UCSD-AML1 (cell line): ENCODE data around the gene PPP1R14C.
A peak's percentile ranks its signal among the peaks of the same experiment; 100 is the strongest.
"Not testable (repeated sequence)": the region's sequence is repeated elsewhere in the genome, so short reads cannot be mapped to it uniquely, and the experiment has no call there.

Experiments
- DNase-seq: peaks from one replicate; lab custom pipeline; 2025; ENCODE audit not compliant: unreplicated experiment; lab: John Stamatoyannopoulos, UW

PPP1R14C gene

DNA sequence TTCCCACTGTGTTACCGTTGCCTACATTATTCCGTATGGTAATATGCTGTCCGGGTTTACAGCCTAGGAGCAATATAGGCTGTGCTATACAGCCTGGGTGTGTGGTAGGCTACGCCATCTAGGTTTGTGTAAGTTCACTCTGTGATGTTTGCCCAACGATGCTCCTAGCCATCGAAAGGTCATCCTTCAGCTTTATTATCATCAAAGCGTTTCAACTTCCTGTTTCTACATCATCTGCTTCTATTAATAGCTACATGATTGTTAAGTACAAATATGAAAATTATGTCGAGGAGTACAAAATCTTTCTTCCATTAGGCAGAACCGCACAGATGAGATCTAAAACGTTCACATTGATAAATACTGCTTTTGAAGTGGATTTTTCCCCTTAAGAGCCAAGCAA lies 69.9 kb downstream of the PPP1R14C start:
- no peak for DNase-seq

DNA sequence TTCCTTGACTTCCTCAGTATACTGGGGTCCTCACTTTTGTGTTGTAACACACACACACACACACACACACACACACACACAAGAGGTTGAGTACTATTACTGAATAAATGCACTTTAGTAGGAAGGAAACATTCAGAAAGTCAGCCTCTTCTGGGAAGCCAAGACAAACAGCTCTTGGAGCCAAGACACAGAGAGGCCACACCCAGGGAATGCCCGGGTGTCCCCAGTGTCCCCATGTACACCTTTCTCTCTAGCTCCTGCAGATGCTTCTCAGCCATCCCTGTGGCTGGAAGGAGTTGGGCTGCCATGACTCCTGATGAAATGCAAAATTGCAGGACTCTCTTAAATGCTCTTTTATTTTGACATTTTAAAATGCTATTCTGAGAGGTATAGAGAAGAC lies 70.5 kb downstream of the PPP1R14C start:
- no peak for DNase-seq

DNA sequence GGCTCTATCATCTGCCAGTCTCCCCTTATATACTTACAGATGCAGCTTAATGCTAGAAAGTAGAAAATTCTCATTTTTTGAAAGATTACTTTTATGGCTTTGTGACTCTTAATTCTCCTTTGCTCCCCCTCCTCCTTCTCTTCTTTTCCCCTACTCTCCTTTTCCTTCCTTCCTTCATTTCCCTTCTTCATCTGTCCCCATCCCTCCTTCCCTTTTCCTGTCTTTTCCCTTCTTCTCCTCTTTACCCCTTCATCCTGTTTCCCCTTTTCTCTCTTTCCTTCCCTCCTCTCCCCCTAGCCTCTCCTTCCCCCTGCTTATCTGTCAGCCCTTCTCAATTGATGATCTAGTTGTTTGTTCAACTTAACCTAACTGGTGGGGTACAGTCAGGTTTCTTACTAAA lies 71.5 kb downstream of the PPP1R14C start:
- no peak for DNase-seq

DNA sequence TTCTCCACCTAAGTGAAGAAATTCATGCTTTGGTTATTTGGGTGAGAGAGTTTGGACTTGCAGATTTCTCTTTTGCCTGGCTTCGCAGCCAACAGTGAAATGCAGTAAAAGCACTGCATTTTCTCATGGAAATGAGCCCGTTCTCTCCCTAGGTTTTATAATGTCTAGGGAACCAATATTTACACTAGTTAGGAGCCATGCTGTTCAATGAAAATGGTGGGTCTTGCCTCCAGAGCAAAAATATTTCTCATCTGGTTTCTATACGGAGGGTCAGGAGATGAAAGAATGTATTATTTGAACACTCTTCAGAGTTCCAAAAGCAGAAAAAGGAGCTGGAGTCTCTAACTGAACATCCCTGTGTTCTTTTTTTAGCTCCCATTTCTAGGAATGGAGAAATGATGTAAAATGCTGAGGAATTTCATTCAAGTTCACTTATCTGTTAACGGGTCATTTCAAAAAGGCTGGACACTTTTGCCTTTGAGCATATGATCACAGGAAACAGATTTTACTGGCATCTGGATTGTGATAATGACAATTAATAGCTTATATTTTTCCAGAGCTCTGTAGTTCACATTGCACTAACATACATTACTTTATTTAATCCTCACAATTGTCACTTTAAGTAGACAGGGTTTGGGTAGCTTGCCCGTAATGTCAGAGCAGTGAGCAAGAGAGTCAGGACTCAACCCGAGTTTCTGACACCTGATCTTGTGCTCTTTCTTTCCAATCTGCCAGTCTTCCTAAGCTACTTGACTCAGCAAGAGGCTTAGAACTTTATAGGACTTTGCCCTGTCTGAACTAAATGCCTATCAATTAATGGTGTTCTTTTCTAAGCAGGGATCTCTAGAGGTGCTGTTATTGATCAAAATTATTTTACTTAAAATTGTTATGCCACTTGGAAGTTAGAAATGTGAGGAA lies 78.0 kb downstream of the PPP1R14C start:
- DNase-seq: no peak

DNA sequence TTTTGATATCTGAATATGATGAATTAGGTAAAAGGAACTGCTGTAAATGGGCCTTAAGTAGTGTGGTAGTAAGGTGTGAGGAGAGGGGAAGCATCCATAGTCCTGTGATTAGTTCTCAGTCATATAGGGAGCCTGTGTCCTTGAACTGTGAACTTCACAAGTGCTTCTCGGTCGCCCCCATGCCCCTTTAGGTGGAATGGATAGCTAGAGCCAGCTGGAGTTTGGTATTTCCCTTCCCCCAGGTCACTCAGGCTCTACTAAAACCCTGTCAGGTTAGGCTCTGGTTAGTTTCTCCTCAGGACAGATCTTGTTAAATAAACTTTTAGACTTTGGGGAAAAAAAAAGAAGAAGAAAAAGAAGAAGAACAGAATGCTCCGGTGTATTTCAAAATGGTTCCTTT lies 82.0 kb downstream of the PPP1R14C start:
- no peak for DNase-seq

DNA sequence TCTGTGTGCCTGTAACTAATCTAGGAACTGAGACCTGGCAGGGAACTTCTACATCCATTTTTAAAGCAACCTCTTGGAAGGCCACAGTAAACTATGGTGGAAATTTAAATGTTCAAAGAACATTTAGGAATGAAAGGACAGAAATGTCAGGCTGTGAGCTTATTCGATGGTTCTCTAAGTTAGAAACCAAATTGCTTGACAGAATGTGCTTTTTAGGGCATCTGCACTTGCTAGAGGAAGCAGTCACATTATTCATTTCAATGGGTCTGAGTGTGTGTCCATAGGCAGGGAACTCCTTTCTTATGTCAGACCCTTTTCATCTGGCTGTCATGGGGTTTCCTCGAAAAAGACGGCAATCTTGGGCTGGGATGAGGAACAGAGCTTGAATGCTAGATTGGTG lies 84.4 kb downstream of the PPP1R14C start:
- DNase-seq: no peak

DNA sequence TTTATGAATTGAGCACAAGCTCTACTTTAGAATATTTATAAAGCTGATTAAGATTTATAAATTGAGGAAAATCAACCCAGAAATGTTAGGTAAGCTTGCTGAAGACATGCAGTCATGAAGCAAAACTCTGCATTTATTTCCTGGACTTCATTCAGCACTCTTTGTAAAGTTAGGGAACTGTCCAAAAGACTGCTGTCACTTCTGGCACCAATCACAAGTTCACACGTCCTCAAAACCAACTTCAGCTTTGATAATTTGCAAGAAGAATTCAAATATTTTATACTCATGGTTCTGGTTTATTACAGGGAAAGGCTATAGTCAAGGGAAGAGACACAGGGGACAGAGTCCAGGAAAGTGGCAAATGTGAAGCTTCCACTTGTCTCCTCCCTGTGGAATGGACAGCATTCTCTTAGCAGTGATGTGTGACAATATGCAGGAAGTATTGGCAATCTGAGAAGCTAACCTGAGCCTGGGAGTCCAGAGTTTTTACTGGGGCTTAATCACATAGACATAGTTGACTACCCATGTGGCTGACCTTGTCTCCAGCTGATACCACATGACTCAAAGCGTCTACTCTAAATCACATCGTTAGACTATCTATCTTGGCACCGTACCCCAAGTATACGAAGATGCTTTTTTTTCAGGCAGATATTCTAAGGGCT lies 85.4 kb downstream of the PPP1R14C start:
- no peak for DNase-seq

DNA sequence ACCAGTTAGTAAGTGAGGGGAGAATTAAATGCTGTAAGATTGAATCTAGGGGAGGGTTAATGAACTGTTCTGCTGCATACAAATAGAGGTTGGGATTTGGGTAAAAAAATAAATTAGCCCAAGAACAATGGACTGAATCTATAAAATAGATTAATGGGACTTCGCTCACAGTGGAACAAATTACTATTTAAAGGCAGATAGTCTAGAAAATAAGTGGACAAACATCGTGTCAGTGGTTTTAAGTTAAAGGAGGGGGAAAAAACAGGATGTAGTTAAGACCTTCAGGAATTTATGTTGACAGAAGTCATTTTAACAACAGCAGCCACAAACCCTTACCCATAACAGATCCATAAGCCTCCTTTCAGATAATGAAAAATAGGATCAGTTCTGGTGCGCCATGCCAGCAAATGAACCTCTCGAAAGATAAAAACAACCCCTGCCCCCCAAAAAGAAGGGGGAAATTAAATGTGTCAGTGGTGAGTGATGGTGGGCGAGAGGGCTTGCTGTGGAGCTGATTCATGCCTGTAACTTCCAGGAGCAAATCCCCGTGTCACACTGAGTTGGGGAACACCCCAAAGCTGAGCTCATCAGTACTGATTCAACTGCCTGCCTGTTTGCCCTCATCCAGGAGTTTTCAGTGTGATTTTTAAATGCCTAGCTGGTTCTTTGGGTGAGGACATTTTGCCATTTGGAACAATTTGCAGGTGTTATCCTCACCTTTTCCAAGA lies 86.8 kb downstream of the PPP1R14C start:
- no peak for DNase-seq

DNA sequence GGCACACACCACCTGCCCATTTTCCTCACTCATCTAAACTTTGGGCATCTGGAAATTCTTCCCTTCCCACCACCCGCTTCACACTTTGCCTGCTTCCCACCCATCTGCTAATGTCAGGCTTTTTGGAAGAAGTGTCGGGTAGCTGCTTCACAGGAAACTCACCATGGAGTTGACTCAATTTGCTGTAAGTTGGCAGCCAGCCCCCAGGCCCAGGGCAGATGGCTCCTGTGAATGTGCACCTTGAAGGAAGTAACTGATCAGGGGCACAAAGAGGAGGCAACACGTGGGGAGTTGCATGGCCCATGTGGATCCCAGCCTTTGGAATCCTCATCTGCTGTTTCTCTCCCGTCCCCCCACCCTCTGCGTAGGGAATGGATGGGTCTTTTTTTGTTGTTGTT lies 87.3 kb downstream of the PPP1R14C start:
- no peak for DNase-seq

DNA sequence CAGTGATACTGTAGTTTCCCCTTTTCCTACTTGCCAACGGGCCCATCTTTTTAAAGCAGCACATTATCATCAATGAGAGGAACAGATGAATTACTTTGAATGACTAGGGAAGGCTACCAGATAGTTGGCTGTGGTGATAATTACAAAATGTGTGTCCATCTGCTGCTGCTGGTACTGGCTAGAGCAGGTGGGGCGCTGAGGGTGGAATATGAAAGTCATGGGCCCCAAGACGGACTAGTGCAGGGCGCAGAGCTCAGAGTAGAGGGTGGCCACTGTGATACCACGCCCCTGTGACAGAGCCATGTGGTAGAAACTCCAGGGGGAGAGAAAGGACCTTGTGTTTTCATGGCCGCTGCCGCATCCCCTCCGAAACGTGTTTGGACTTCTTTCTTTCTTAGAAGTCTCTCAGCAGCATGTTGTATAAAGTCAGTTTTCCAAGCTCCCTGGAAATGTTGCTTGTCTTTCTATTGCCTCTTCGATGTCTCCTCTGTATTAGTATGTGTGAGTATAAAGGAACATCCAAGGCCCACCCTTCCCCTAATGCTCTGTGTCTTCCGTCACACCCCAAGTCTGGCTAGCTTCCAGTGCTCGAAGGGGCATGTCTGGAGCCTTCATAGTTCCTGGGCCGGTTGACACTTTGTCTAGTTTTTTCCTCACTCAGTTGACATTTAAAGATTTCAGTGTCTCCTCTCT lies 88.1 kb downstream of the PPP1R14C start:
- no peak for DNase-seq

DNA sequence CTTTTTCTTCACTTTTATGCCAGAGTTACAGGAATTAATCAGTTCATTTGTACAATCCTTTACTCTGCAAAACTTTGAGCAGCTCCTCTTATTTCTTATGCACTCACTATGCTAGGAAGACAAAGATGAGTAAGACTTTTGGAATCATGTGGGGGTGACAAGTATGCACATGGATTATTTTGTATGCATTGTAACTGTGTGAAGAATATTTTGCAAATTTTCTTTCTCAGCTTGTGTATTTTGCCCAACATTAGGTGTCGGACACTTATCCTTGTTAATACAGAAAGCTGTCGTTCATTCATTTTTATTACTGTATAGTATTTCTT lies 88.6 kb downstream of the PPP1R14C start:
- DNase-seq: no peak

DNA sequence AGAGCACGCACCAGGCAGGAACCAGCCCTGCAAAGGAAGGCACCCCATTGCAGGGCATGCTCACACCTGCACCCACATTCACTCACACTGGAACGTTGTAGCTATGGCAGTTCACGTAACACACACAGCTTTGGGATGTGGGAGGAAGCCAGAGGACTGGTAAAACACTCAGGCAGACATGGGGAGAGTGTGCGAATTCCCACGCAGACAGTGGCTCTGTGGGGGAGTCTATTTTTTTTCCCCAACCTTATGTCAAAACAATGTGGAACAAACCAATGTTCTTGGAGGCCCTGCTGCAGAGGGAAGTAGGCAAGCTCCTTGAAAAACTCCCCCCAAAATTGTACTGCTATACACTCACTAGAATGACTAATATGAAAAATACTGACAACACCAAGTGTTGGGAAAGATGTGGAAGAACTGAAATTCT lies 91.0 kb downstream of the PPP1R14C start:
- no peak for DNase-seq

DNA sequence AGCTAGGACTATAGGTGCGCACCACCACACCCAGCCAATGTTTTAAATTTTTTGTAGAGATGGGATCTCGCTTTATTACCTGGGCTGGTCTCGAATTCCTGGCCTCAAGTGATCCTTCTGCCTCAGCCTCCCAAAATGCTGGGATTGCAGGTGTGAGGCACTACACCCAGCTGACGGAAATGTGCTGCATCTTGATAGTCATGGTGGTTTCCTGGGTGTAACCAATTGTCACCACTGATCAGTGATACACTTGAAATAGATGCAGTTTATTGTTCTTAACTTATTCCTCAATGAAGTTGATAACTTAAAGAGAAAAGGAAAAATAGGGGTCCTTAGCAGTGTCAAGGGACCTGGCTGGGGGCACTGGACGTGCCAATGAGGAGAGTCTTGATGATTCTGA lies 92.4 kb downstream of the PPP1R14C start:
- DNase-seq: no peak

DNA sequence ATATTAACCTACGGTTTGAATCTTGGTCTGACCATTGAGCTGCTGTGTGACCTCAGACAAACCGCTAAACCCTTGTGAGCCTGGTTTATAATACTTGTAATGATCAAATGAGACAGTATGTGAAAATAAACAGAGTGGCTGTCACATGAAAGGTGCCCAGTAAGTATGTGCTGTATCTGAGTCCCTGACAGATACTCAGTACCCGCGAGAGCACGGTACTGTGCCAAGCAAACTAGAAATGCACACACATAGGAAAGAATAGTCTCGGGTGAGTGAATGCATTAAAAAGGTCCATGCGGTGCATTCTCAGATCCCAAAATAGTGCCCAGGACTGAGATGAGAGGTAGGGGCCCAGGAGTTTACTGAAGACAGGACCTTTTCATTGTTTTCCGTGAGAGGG lies 93.3 kb downstream of the PPP1R14C start:
- DNase-seq: no peak

DNA sequence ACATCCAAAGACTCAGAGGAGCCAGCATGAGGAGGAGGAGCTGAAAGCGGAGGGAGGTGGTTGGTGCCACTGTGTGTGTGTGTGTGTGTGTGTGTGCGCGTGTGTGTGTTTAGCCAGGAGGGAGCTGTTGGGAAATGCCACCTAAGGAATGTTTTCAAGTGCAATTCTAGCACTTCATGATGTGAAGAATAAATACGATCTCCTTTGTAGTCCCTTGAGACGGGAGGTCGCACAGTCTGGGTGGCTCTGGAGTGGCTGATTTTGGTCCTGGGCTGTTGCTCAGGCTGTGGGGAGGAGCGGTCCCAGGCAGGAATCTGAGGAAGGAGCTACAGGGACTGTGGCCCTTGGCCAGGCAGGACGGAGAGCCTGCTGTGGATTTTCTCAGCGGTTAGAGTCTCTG lies 93.7 kb downstream of the PPP1R14C start:
- DNase-seq: no peak

DNA sequence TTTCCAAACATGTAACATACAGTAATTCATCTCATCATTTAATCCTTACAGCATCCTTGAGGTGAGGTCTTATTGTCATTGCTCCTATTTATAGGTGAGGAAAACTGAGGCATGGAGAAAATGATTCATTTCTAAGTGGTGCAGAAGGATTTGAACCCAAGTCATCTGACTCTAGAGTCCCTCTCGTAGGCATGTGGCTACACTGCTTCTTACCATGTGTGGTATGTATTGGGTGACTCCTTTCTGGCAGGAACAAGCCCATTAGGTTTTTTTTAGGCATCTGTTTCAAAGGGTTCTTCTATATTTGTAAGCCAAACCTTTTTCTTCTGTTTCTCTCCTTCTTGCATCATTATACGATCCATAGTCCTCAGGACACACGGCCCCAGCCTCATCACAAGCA lies 94.8 kb downstream of the PPP1R14C start:
- no peak for DNase-seq

DNA sequence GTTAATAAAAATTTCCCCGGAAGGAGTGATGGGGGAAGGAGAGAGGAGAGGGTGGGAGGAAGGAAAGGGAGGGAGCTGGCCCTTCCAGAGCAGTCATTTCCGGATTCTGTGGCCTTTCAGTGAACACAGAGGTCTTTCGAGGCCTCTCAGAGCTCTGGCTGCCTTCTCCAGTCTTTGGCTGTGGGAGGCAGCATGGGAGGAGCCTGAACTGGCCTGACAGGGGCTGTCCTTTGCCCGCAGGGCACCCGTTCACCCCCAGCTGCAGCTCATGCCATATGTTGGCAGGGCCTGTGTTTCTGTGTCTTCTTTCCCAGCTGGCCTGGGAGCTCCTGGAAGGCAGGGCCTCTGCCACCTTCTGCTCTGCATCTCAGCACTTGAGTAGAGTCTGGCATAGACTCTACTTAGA lies 95.5 kb downstream of the PPP1R14C start:
- peak; percentile 33 for DNase-seq

DNA sequence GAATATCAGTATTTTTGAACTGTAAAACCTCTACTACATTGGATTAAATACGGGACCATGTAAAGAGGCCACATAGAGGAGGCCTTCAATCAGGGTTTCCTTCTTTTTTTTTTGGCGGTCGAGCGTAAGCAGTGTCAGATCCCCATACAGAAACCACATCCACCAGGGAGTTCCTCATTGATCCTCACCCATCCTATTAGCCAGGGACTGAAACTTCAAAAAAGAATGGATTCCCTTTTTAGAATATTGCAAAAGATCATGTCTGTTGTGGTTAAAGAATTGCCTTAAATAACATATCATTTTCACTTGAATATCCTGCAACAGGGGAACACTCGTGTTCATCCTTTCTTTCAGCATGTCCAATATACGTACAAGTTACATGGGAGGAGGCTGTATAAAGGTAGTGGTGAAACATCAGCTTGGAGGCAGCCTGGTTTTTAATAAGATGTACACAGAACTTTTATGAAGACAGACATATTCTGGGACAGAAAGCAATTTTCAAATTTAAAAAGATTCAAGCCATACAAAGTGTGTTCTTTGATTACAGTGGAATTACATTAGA lies 96.1 kb downstream of the PPP1R14C start:
- no peak for DNase-seq

DNA sequence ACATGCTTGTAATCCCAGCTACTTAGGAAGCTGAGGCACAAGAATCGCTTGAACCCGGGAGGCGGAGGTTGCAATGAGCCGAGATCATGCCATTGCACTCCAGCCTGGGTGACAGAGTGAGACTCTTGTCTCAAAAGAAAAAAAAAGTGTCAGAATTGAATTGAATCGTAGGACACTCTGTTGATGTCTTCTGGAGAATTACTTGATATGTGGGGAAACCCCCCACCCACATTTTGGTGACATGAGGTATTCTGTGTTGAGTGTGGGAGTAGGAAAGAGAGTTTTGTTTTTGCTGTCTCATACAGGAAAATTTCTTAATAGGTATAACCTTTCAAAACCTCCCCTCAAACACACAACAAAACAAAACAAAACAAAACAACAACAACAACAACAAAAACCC lies 98.9 kb downstream of the PPP1R14C start:
- DNase-seq: not testable (repeated sequence)

DNA sequence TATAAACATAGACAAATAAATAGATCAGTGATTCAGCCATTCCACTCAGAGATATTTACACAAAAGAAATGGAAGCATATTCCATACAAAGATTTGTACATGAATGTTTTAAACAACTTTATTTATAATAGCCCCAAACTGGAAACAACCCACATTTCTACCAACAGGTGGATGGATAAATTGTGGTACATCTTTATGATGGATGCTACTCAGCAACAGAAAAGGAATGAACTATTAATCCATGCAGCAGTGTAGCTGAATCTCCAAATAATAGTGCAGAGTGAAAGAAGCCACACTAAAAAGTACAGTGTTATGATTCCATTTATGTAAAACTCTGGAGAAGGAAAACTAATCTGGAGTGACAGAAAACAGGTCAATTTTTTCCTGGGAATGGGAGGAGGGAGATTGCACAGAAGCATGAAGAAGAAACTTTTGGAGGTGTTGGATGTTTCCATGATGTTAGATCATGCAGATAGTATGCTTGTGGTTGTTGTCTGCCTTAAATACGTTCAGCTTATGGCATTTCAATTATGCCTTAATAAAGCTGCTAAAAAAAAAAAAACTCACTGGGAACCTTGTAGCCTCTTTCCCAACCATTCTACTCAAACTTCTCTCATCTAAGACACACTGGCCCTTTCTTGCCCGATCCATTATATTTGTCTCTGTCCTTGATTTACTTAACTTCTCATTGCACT lies 100.9 kb downstream of the PPP1R14C start:
- DNase-seq: no peak
